H1 (cell line): ENCODE measurements around the gene ATG2B.

Source experiments
- BCL11A ChIP-seq, 2 experiments: IDR thresholded peaks; one replicate each; pipeline ENCODE4 v1.6.1; 2011; ENCODE audit warnings: low read depth in 2 of 2, low read length in 2 of 2, mild to moderate bottlenecking in 2 of 2
- POLR2AphosphoS5 ChIP-seq: IDR thresholded peaks from 2 replicates; pipeline ENCODE4 v1.6.1; 2011; ENCODE audit warnings: low read depth, low read length
- RBBP5 ChIP-seq: IDR thresholded peaks from 2 replicates; pipeline ENCODE4 v1.7.1; 2012; ENCODE audit warnings: low read depth, mild to moderate bottlenecking, inconsistent platforms, low read length, moderate library complexity, borderline replicate concordance
- SIX5 ChIP-seq: IDR thresholded peaks from 2 replicates; pipeline ENCODE4 v1.6.1; 2011; ENCODE audit warnings: mild to moderate bottlenecking, low read depth, low read length
- SP1 ChIP-seq: IDR thresholded peaks from 2 replicates; pipeline ENCODE4 v1.6.1; 2011; ENCODE audit warnings: low read depth, low read length
- SRF ChIP-seq: IDR thresholded peaks from 2 replicates; pipeline ENCODE4 v1.6.1; 2011; ENCODE audit warnings: mild to moderate bottlenecking, low read depth, low read length, moderate library complexity
- TAF1 ChIP-seq: IDR thresholded peaks from 2 replicates; pipeline ENCODE4 v1.6.1; 2011; ENCODE audit warnings: mild to moderate bottlenecking, low read depth, low read length
- TEAD4 ChIP-seq: IDR thresholded peaks from 2 replicates; pipeline ENCODE4 v1.6.1; 2012; ENCODE audit warnings: low read depth, low read length, inconsistent platforms, mixed read lengths
- TF ChIP-seq, protein P1 (sequence below): fragments of 300-600 bp; sonication (generic); IDR thresholded peaks from 2 replicates; pipeline ENCODE4 v1.7.1; 2012; ENCODE audit warnings: low read length, moderate library complexity, mild to moderate bottlenecking, inconsistent platforms; ENCODE audit not compliant: insufficient replicate concordance
- TF ChIP-seq, protein P2 (sequence below), 3 experiments: IDR thresholded peaks; 1 replicate in 2 of 3; 2 replicates in 1 of 3; pipeline versions ENCODE4 v1.5.1 to v1.6.1; 2011; ENCODE audit warnings: low read length in 3 of 3, mild to moderate bottlenecking in 3 of 3, inconsistent platforms in 2 of 3, low read depth in 1 of 3, moderate library complexity in 1 of 3; ENCODE audit not compliant: insufficient read depth in 1 of 3; ENCODE audit errors: control extremely low read depth in 1 of 3

DNA sequence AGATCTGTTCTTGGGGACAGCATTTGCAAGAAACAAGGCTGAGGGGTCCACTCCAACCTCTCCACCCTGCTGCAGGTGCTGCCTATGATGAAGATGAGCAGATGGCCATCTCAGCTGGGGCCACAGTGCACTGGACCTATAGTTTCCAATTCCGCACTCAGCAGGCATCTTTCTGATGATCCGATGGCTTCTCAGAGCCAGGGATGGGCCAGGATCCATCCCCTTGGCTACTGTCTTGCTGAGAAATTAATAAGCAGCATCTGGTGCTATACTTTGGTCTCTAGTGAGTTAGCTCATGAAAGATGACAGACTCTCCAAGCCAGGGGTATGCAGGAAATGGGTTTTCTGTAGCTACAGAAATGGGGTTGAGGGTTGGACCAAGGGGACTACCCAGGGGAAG, 125.5 kb downstream of the ATG2B start:
- no peak for TF ChIP-seq SRF
- TF ChIP-seq SIX5, result no peak
- TF ChIP-seq SP1, result no peak
- TF ChIP-seq POLR2AphosphoS5, result no peak
- TF ChIP-seq, protein P1, sequence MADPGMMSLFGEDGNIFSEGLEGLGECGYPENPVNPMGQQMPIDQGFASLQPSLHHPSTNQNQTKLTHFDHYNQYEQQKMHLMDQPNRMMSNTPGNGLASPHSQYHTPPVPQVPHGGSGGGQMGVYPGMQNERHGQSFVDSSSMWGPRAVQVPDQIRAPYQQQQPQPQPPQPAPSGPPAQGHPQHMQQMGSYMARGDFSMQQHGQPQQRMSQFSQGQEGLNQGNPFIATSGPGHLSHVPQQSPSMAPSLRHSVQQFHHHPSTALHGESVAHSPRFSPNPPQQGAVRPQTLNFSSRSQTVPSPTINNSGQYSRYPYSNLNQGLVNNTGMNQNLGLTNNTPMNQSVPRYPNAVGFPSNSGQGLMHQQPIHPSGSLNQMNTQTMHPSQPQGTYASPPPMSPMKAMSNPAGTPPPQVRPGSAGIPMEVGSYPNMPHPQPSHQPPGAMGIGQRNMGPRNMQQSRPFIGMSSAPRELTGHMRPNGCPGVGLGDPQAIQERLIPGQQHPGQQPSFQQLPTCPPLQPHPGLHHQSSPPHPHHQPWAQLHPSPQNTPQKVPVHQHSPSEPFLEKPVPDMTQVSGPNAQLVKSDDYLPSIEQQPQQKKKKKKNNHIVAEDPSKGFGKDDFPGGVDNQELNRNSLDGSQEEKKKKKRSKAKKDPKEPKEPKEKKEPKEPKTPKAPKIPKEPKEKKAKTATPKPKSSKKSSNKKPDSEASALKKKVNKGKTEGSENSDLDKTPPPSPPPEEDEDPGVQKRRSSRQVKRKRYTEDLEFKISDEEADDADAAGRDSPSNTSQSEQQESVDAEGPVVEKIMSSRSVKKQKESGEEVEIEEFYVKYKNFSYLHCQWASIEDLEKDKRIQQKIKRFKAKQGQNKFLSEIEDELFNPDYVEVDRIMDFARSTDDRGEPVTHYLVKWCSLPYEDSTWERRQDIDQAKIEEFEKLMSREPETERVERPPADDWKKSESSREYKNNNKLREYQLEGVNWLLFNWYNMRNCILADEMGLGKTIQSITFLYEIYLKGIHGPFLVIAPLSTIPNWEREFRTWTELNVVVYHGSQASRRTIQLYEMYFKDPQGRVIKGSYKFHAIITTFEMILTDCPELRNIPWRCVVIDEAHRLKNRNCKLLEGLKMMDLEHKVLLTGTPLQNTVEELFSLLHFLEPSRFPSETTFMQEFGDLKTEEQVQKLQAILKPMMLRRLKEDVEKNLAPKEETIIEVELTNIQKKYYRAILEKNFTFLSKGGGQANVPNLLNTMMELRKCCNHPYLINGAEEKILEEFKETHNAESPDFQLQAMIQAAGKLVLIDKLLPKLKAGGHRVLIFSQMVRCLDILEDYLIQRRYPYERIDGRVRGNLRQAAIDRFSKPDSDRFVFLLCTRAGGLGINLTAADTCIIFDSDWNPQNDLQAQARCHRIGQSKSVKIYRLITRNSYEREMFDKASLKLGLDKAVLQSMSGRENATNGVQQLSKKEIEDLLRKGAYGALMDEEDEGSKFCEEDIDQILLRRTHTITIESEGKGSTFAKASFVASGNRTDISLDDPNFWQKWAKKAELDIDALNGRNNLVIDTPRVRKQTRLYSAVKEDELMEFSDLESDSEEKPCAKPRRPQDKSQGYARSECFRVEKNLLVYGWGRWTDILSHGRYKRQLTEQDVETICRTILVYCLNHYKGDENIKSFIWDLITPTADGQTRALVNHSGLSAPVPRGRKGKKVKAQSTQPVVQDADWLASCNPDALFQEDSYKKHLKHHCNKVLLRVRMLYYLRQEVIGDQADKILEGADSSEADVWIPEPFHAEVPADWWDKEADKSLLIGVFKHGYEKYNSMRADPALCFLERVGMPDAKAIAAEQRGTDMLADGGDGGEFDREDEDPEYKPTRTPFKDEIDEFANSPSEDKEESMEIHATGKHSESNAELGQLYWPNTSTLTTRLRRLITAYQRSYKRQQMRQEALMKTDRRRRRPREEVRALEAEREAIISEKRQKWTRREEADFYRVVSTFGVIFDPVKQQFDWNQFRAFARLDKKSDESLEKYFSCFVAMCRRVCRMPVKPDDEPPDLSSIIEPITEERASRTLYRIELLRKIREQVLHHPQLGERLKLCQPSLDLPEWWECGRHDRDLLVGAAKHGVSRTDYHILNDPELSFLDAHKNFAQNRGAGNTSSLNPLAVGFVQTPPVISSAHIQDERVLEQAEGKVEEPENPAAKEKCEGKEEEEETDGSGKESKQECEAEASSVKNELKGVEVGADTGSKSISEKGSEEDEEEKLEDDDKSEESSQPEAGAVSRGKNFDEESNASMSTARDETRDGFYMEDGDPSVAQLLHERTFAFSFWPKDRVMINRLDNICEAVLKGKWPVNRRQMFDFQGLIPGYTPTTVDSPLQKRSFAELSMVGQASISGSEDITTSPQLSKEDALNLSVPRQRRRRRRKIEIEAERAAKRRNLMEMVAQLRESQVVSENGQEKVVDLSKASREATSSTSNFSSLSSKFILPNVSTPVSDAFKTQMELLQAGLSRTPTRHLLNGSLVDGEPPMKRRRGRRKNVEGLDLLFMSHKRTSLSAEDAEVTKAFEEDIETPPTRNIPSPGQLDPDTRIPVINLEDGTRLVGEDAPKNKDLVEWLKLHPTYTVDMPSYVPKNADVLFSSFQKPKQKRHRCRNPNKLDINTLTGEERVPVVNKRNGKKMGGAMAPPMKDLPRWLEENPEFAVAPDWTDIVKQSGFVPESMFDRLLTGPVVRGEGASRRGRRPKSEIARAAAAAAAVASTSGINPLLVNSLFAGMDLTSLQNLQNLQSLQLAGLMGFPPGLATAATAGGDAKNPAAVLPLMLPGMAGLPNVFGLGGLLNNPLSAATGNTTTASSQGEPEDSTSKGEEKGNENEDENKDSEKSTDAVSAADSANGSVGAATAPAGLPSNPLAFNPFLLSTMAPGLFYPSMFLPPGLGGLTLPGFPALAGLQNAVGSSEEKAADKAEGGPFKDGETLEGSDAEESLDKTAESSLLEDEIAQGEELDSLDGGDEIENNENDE, result no peak
- no peak for TF ChIP-seq TAF1
- TF ChIP-seq, protein P2, sequence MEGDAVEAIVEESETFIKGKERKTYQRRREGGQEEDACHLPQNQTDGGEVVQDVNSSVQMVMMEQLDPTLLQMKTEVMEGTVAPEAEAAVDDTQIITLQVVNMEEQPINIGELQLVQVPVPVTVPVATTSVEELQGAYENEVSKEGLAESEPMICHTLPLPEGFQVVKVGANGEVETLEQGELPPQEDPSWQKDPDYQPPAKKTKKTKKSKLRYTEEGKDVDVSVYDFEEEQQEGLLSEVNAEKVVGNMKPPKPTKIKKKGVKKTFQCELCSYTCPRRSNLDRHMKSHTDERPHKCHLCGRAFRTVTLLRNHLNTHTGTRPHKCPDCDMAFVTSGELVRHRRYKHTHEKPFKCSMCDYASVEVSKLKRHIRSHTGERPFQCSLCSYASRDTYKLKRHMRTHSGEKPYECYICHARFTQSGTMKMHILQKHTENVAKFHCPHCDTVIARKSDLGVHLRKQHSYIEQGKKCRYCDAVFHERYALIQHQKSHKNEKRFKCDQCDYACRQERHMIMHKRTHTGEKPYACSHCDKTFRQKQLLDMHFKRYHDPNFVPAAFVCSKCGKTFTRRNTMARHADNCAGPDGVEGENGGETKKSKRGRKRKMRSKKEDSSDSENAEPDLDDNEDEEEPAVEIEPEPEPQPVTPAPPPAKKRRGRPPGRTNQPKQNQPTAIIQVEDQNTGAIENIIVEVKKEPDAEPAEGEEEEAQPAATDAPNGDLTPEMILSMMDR (IDR thresholded peaks at IDR 0.05; ENCODE audit: control extremely low read depth in 1 of 3, insufficient read depth in 1 of 3, low read depth in 1 of 3, low read length in 3 of 3), result no peak
- TF ChIP-seq BCL11A (IDR thresholded peaks at IDR 0.05; ENCODE audit: low read depth in 2 of 2, low read length in 2 of 2), result no peak
- TF ChIP-seq RBBP5, result no peak
- no peak for TF ChIP-seq TEAD4
